Measurements from ENCODE around the gene C2CD4D.

GRCh38 chr1:151837197-151837596 is 2.4 kb downstream of the C2CD4D start:
- no peak for TF ChIP-seq CTCF (IDR thresholded peaks at IDR 0.05; ENCODE audit: low read length)
- no peak for TF ChIP-seq EZH2phosphoT487 (IDR thresholded peaks at IDR 0.05; ENCODE audit: low read length)

Measured in MM.1S (cell line).